Mesothelial cell of epicardium (in vitro differentiated cells): ENCODE measurements around the gene SND1. TPM values are rescaled to one million over a fixed set of nuclear protein-coding genes. Genes with fewer than 3 reads are reported as not detected.
A peak's percentile ranks its signal among the peaks of the same experiment; 100 is the strongest.
"Not testable (repeated sequence)": the region's sequence is repeated elsewhere in the genome, so short reads cannot be mapped to it uniquely, and the experiment has no call there.

Experiments used
- DNase-seq, 2 experiments: peaks; one replicate each; pipeline ENCODE4 v3.0.0; 2021; ENCODE audit warnings: low spot score in 2 of 2; ENCODE audit not compliant: unreplicated experiment in 2 of 2
- H3K27ac Mint-ChIP-seq: 2 replicates; pipeline ENCODE4 v1.8.0; 2021; ENCODE audit warnings: mixed read lengths
- H3K27me3 Mint-ChIP-seq: 2 replicates; pipeline ENCODE4 v1.8.0; 2021; ENCODE audit warnings: low read depth, mixed read lengths
- H3K36me3 Mint-ChIP-seq: 2 replicates; pipeline ENCODE4 v1.8.0; 2021; ENCODE audit warnings: mixed read lengths
- H3K4me1 Mint-ChIP-seq: 2 replicates; pipeline ENCODE4 v1.8.0; 2021; ENCODE audit warnings: mixed read lengths
- H3K4me3 Mint-ChIP-seq: 2 replicates; pipeline ENCODE4 v1.8.0; 2021; ENCODE audit warnings: mild to moderate bottlenecking, moderate library complexity, mixed read lengths
- H3K9me3 Mint-ChIP-seq: 2 replicates; pipeline ENCODE4 v1.8.0; 2021; ENCODE audit warnings: mixed read lengths
- total RNA-seq: library from RNA; stranded (reverse); gene quantifications from 3 replicates; pipeline ENCODE4 v1.2.1, GENCODE V29; 2021
- TF ChIP-seq, protein P1 (sequence below): fragments of 200-600 bp; sonication (generic); IDR thresholded peaks from one replicate; pipeline ENCODE4 v1.5.0; 2021; ENCODE audit warnings: antibody characterized with exemption; ENCODE audit not compliant: unreplicated experiment

SND1 gene
- total RNA-seq, 1 donor from 2014 or later = 211 TPM

DNA sequence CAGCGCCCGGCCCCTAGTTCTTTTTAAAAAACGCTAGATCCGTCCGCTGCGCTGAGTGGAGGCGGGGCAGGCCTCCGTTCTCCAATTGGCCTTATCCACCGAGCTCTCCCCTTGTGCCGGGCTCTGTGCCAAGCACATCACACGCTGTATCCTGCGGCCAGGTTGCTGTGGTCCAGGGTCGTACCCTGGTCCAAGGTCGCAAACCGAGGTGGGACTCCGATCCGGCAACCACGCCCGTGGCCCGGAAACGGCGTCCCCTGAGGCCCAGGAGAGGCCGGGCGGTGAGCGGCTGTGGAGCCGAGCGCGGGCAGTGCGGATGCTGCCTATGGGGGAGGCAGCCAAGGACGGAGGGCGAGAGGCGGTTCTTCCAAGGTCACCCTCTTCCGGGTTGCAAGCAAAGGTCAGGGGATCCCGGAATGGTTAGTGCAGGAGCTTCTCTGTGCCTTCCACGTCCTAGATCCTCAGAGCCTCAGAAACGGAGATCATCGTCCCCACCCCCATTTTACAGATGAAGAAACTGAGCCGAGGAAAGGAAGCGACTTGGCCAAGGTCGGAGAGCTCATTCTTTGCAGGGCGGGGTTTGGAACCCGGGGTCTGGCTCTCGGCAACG lies 451.6 kb downstream of the SND1 start:
- H3K4me3 Mint-ChIP-seq = peak overlapping the region; percentile 50
- no peaks in the 10 kb centered on the region for H3K9me3 Mint-ChIP-seq
- no peaks in the 10 kb centered on the region for H3K36me3 Mint-ChIP-seq
- no peak for DNase-seq
- no peak overlapping the region for H3K27ac Mint-ChIP-seq
- H3K4me1 Mint-ChIP-seq = peaks cover 4% of the 10 kb centered on the region
- peaks cover 67% of the 10 kb centered on the region for H3K27me3 Mint-ChIP-seq
- TF ChIP-seq, protein P1, sequence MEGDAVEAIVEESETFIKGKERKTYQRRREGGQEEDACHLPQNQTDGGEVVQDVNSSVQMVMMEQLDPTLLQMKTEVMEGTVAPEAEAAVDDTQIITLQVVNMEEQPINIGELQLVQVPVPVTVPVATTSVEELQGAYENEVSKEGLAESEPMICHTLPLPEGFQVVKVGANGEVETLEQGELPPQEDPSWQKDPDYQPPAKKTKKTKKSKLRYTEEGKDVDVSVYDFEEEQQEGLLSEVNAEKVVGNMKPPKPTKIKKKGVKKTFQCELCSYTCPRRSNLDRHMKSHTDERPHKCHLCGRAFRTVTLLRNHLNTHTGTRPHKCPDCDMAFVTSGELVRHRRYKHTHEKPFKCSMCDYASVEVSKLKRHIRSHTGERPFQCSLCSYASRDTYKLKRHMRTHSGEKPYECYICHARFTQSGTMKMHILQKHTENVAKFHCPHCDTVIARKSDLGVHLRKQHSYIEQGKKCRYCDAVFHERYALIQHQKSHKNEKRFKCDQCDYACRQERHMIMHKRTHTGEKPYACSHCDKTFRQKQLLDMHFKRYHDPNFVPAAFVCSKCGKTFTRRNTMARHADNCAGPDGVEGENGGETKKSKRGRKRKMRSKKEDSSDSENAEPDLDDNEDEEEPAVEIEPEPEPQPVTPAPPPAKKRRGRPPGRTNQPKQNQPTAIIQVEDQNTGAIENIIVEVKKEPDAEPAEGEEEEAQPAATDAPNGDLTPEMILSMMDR = no peak

GRCh38 chr7:128104108-128104742 lies 452.2 kb downstream of the SND1 start:
- H3K9me3 Mint-ChIP-seq = no peaks in the 10 kb centered on the region

GRCh38 chr7:128105228-128106022 lies 453.4 kb downstream of the SND1 start:
- Mint-ChIP-seq H3K4me1 (peaks cover 4% of the 10 kb centered on the region), H3K27me3 (peaks cover 75% of the 10 kb centered on the region), H3K4me3 (no peak overlapping the region), H3K27ac (no peak overlapping the region), H3K9me3 (peaks cover 6% of the 10 kb centered on the region), H3K36me3 (no peaks in the 10 kb centered on the region)
- DNase-seq = no peak
- TF ChIP-seq, protein P1 = no peak

More at GRCh38 chr7:128104108-128104742, 452.2 kb downstream of the SND1 start:
- peak overlapping the region; percentile 49 for H3K4me3 Mint-ChIP-seq
- H3K27ac Mint-ChIP-seq = no peak overlapping the region
- peaks cover 4% of the 10 kb centered on the region for H3K4me1 Mint-ChIP-seq
- DNase-seq = no peak
- H3K27me3 Mint-ChIP-seq = peaks cover 71% of the 10 kb centered on the region
- TF ChIP-seq, protein P1 = no peak
- H3K36me3 Mint-ChIP-seq = no peaks in the 10 kb centered on the region

GRCh38 chr7:128106821-128107220 lies 454.8 kb downstream of the SND1 start:
- no peak for DNase-seq
- TF ChIP-seq, protein P1 = no peak
- Mint-ChIP-seq H3K9me3 (peaks cover 6% of the 10 kb centered on the region), H3K27ac (no peak overlapping the region), H3K36me3 (no peaks in the 10 kb centered on the region), H3K4me3 (no peak overlapping the region), H3K27me3 (peaks cover 71% of the 10 kb centered on the region), H3K4me1 (peaks cover 4% of the 10 kb centered on the region)

DNA sequence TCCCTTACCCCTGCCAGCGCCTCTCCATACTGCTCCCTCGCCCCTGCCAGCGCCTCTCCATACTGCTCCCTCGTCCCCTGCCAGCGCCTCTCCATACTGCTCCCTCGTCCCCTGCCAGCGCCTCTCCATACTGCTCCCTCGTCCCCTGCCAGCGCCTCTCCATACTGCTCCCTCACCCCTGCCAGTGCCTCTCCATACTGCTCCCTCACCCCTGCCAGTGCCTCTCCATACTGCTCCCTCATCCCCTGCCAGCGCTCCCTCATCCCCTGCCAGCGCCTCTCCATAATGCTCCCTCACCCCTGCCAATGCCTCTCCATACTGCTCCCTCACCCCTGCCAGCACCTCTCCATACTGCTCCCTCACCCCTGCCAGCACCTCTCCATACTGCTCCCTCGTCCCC lies 455.5 kb downstream of the SND1 start:
- peaks cover 71% of the 10 kb centered on the region for H3K27me3 Mint-ChIP-seq
- not testable (repeated sequence) for H3K36me3 Mint-ChIP-seq, H3K27ac Mint-ChIP-seq, DNase-seq, H3K9me3 Mint-ChIP-seq, H3K4me1 Mint-ChIP-seq, H3K4me3 Mint-ChIP-seq

GRCh38 chr7:128108129-128108528 lies 456.1 kb downstream of the SND1 start:
- no peak overlapping the region for H3K4me3 Mint-ChIP-seq
- H3K9me3 Mint-ChIP-seq = peaks cover 6% of the 10 kb centered on the region
- no peak for DNase-seq
- peaks cover 66% of the 10 kb centered on the region for H3K27me3 Mint-ChIP-seq
- H3K27ac Mint-ChIP-seq = no peak overlapping the region
- peaks cover 4% of the 10 kb centered on the region for H3K4me1 Mint-ChIP-seq
- H3K36me3 Mint-ChIP-seq = no peaks in the 10 kb centered on the region
- TF ChIP-seq, protein P1 = no peak
